ENCODE data around the gene LCE1D. TPM values are rescaled to one million over a fixed set of nuclear protein-coding genes. Genes with fewer than 3 reads are reported as not detected.

The LCE1D gene
- total and polyA plus RNA-seq, 2 experiments from 2014 or later: not detected

GRCh38 chr1:152811671-152812070 is 15.2 kb downstream of the LCE1D start, which contains the start of gene LCE1B:
LCE1B (plus strand) TSS chr1:152811971; CDS start chr1:152812447, 476 bp downstream.
- ATAC-seq (no peak), DNase-seq (ENCODE audit: low spot score) (no peak)
- peaks cover 2% of the 10 kb centered on the region; the same call in 1 of the 3 replicates for H3K4me1 Mint-ChIP-seq
- H3K4me2 ChIP-seq: no peak within 1 kb of the TSS
- H4K20me1 ChIP-seq (replicated peaks; ENCODE audit: insufficient read depth): no peaks in the 10 kb centered on the region
- H2AFZ ChIP-seq: peak within 1 kb of the TSS; percentile 18; the same call in 1 of the 2 replicates
- H3K79me2 ChIP-seq (replicated peaks; ENCODE audit: insufficient read depth): no peaks in the 10 kb centered on the region
- no peak for TF ChIP-seq ZNF331 (CRISPR knock-in tag; IDR thresholded peaks at IDR 0.05; ENCODE audit: low read depth)
- TF ChIP-seq CREB1 (CRISPR knock-in tag; IDR thresholded peaks at IDR 0.05; ENCODE audit: low read depth): no peak
- no peak for TF ChIP-seq ETS1 (IDR thresholded peaks at IDR 0.05)
- no peak for TF ChIP-seq REST (IDR thresholded peaks at IDR 0.05; ENCODE audit: unreplicated experiment)
- no peak for TF ChIP-seq EZH2 (IDR thresholded peaks at IDR 0.05; ENCODE audit: low read depth, unreplicated experiment)
- no peak for TF ChIP-seq NANOG (IDR thresholded peaks at IDR 0.05; ENCODE audit: borderline replicate concordance)
- H3K36me3 Mint-ChIP-seq (ENCODE audit: low read depth): no peaks in the 10 kb centered on the region
- H3K27ac ChIP-seq (ENCODE audit: low read depth): no peak within 1 kb of the TSS
- no peak within 1 kb of the TSS for H3K4me3 ChIP-seq
- no peaks in the 10 kb centered on the region for H3K27me3 ChIP-seq (ENCODE audit: insufficient read depth)
- H3K9me2 ChIP-seq (ENCODE audit: insufficient read depth): 0 out of 2 replicates have a peak, but pooled peaks cover 6% of the 10 kb centered on the region
- no peak within 1 kb of the TSS for H3K4me3 Mint-ChIP-seq
- no peaks in the 10 kb centered on the region for H3F3A ChIP-seq (replicated peaks; ENCODE audit: low read depth)
- H3K9me3 Mint-ChIP-seq: no peaks in the 10 kb centered on the region
- no peak within 1 kb of the TSS for H3K27ac Mint-ChIP-seq
- H3K27me3 Mint-ChIP-seq (ENCODE audit: insufficient read depth, low read depth, poor library complexity): no peaks in the 10 kb centered on the region
- no peaks in the 10 kb centered on the region for H3K4me1 ChIP-seq (ENCODE audit: insufficient read depth)
- no peaks in the 10 kb centered on the region for H3K36me3 ChIP-seq (ENCODE audit: insufficient read depth)

- H3K27me3 ChIP-seq (ENCODE audit: insufficient read depth): no peaks in the 10 kb centered on the region
- H3K4me1 Mint-ChIP-seq: peaks cover 2% of the 10 kb centered on the region; the same call in 1 of the 3 replicates
- no peaks in the 10 kb centered on the region for H3K4me1 ChIP-seq (ENCODE audit: insufficient read depth)
- no peaks in the 10 kb centered on the region for H3F3A ChIP-seq (replicated peaks; ENCODE audit: low read depth)
- H3K79me2 ChIP-seq (replicated peaks; ENCODE audit: insufficient read depth): no peaks in the 10 kb centered on the region
- H3K36me3 ChIP-seq (ENCODE audit: insufficient read depth): no peaks in the 10 kb centered on the region
- no peak overlapping the region for H3K27ac Mint-ChIP-seq
- H4K20me1 ChIP-seq (replicated peaks; ENCODE audit: insufficient read depth): no peaks in the 10 kb centered on the region
- no peak overlapping the region for H3K4me3 Mint-ChIP-seq
- H3K27ac ChIP-seq (ENCODE audit: low read depth): no peak overlapping the region
- H3K27me3 Mint-ChIP-seq (ENCODE audit: insufficient read depth, low read depth, poor library complexity): no peaks in the 10 kb centered on the region
- H3K9me3 Mint-ChIP-seq: no peaks in the 10 kb centered on the region
- H3K4me3 ChIP-seq: no peak overlapping the region
- H3K9me2 ChIP-seq (ENCODE audit: insufficient read depth): 0 out of 2 replicates have a peak, but pooled peaks cover 6% of the 10 kb centered on the region
- no peak overlapping the region for H2AFZ ChIP-seq
- TF ChIP-seq ZNF462 (CRISPR knock-in tag; IDR thresholded peaks at IDR 0.05): no peak
- TF ChIP-seq STAT1 (IDR thresholded peaks at IDR 0.05; ENCODE audit: unreplicated experiment): no peak
- TF ChIP-seq EZH2 (IDR thresholded peaks at IDR 0.05; ENCODE audit: low read depth, unreplicated experiment): no peak
- no peak for TF ChIP-seq POLR2AphosphoS5 (IDR thresholded peaks at IDR 0.05; ENCODE audit: low read depth)
- no peak for TF ChIP-seq ZNF331 (CRISPR knock-in tag; IDR thresholded peaks at IDR 0.05; ENCODE audit: low read depth)
- no peak for TF ChIP-seq CREB1 (CRISPR knock-in tag; IDR thresholded peaks at IDR 0.05; ENCODE audit: low read depth)
- ATAC-seq: no peak
- DNase-seq (ENCODE audit: low spot score): no peak
- H3K4me2 ChIP-seq: no peak overlapping the region
- H3K36me3 Mint-ChIP-seq (ENCODE audit: low read depth): no peaks in the 10 kb centered on the region
These were observed 20.8 kb downstream of the LCE1D start for GRCh38 chr1:152817309-152817708.

All from GM23338 (cell line).